ENCODE data around the gene CHFR. TPM values are rescaled to one million over a fixed set of nuclear protein-coding genes. Genes with fewer than 3 reads are reported as not detected.

The CHFR gene
- total and polyA plus RNA-seq, 9 of the 15 experiments (the other 6 are each of a cell fraction or from before 2014, with no cell fraction given), result 0.61 to 33.9 (median 19.3) TPM

DNA sequence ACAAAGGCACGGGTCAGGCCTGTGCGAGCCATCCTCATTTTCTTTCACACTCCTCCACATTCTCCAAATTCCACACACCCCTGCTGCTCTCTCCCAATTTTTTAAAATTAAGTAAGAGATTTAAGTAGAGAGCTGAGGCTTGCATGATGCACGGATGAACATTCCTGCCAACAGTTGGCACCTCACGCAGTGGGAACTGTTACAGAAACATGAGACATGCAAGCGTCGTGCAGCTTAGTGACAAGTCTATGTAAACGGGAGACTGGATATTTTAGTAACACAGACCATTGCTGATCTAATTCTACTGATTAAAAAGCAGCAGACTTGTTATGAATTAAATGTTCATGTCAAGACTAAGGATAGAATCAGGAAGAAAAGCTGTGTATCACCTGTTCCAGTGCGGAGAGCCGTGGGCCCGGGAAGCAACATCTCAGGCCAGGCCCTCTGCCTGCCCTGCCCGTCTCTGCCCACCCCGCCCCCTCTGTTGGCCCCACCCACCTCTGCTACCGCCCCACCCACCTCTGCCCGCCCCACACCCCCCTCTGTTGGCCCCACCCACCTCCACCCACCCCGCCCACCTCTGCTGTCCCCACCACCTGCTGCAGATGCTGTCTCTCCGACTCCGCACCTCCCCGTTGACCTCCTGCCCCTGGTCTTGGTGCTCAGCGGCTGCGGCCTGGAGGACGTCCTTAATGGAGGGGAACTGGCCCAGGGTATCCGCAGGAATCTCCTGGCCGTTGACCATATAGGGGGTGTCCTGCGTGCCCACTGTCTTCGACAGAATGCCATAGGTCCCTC, 79.9 kb downstream of the CHFR start:
- Histone ChIP-seq H3K9ac (ENCODE audit: insufficient read depth in 1 of 2, low read depth in 2 of 2, low read length in 2 of 2) (no peak overlapping the region; a peak in 1 of 4 replicates), H3K9me3 (replicated peaks; ENCODE audit: control insufficient read depth, insufficient read depth, low read depth, low read length) (no peaks in the 10 kb centered on the region), H3K27me3 (ENCODE audit: control insufficient read depth in 2 of 2, insufficient read depth in 2 of 2, low read length in 2 of 2) (no peaks in the 10 kb centered on the region), H3K27ac (ENCODE audit: extremely low read depth, low read depth, low read length) (no peak overlapping the region), H3K36me3 (ENCODE audit: control insufficient read depth, insufficient read depth, low read length) (peaks cover 69% of the 10 kb centered on the region), H4K20me1 (replicated peaks; ENCODE audit: control insufficient read depth, insufficient read depth, low read length) (peaks cover 24% of the 10 kb centered on the region), H3K4me1 (replicated peaks in 1 of 2; ENCODE audit: control insufficient read depth in 2 of 2, insufficient read depth in 2 of 2, low read length in 2 of 2) (peaks cover 0 to 13% of the 10 kb centered on the region in 2 experiments; a peak in 3 of 5 replicates), H3K79me2 (ENCODE audit: control insufficient read depth, insufficient read depth, low read length) (peaks cover 28% of the 10 kb centered on the region), H3K4me3 (no peak overlapping the region), H3K4me2 (ENCODE audit: insufficient read depth, low read length) (no peak overlapping the region), H2AFZ (ENCODE audit: low read depth, low read length) (no peak overlapping the region), H3K9me1 (ENCODE audit: control insufficient read depth, insufficient read depth, low read length) (peaks cover 8% of the 10 kb centered on the region)
- intact Hi-C loops (cut with micrococcal nuclease), result no loop called here
- ATAC-seq (peak; percentile 90), FAIRE-seq (peak; percentile 59), DNase-seq (ENCODE audit: extremely low read depth in 1 of 4, low spot score in 3 of 4) (peak; percentile 41 to 91 (median 88))
- ChIA-PET CTCF (ENCODE audit: low intra/inter-chr PET ratio) (no interaction called here), POLR2A (no interaction called here)
- BruUV-seq (replicated peaks), result no TSS peak
- TF ChIP-seq ZNF740 (CRISPR knock-in tag; IDR thresholded peaks at IDR 0.05) (no peak), ZNF740 (tag; IDR thresholded peaks at IDR 0.05) (no peak), EGR1 (conservative IDR thresholded peaks at IDR 0.05) (peak; percentile 21; the same call in 1 of the 2 replicates)
- TF ChIP-seq, protein P1, sequence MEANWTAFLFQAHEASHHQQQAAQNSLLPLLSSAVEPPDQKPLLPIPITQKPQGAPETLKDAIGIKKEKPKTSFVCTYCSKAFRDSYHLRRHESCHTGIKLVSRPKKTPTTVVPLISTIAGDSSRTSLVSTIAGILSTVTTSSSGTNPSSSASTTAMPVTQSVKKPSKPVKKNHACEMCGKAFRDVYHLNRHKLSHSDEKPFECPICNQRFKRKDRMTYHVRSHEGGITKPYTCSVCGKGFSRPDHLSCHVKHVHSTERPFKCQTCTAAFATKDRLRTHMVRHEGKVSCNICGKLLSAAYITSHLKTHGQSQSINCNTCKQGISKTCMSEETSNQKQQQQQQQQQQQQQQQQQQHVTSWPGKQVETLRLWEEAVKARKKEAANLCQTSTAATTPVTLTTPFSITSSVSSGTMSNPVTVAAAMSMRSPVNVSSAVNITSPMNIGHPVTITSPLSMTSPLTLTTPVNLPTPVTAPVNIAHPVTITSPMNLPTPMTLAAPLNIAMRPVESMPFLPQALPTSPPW (CRISPR knock-in tag; IDR thresholded peaks at IDR 0.05), result 0 out of 2 replicates have a peak, but pooled peaks have one; percentile 33
- 78% methylated on average over 16 of the region's 25 CpGs for WGBS (ENCODE audit: insufficient coverage, low coverage, missing lambda C conversion rate)
- in situ Hi-C loops (cut with MboI), result no loop called here

All from K562 (cell line).